H1 (cell line): ENCODE results near the gene PODN. TPM values are rescaled to one million over a fixed set of nuclear protein-coding genes. Genes with fewer than 3 reads are reported as not detected.

Experiments
- CTCF ChIA-PET: fragments of 300-600 bp; sonication (Branson Sonifier 250); formaldehyde crosslinking; loops from one replicate; lab custom pipeline; 2021; ENCODE audit not compliant: partially characterized antibody; lab: Charles Lee
- POLR2A ChIA-PET: fragments of 300-600 bp; sonication (Branson Sonifier 250); formaldehyde crosslinking; loops from one replicate; lab custom pipeline; 2021; ENCODE audit warnings: inconsistent platforms; ENCODE audit not compliant: partially characterized antibody; lab: Charles Lee
- DNase-seq, 2 experiments: peaks; one replicate each; pipeline versions ENCODE4 v3.0.0 to v3.0.0-alpha.2; 2010 to 2022; ENCODE audit warnings: low spot score in 2 of 2, low read depth in 1 of 2, mixed read lengths in 1 of 2
- FAIRE-seq: peaks from 2 replicates; lab custom pipeline; 2011; peaks lifted over from hg19 to GRCh38; lab: Jason Lieb, UNC
- H2AFZ ChIP-seq: 2 replicates; pipeline ENCODE4 v1.8.1; 2012; ENCODE audit warnings: low read length, inconsistent platforms
- H2AK5ac ChIP-seq: 2 replicates; pipeline ENCODE4 v1.6.1; 2013; ENCODE audit warnings: low read depth, low read length
- H2BK120ac ChIP-seq: replicated peaks from 2 replicates; pipeline ENCODE3; 2013; ENCODE audit warnings: low read depth, low read length, inconsistent platforms
- H2BK12ac ChIP-seq: 2 replicates; pipeline ENCODE4 v1.6.1; 2013; ENCODE audit warnings: low read depth, low read length
- H2BK15ac ChIP-seq: 2 replicates; pipeline ENCODE4 v1.6.1; 2013; ENCODE audit warnings: low read length
- H2BK20ac ChIP-seq: 2 replicates; pipeline ENCODE4 v1.6.1; 2013; ENCODE audit warnings: low read length
- H2BK5ac ChIP-seq: 2 replicates; pipeline ENCODE4 v1.6.1; 2013; ENCODE audit warnings: low read depth, low read length
- H3K14ac ChIP-seq: 2 replicates; pipeline ENCODE4 v1.6.1; 2013; ENCODE audit warnings: inconsistent platforms; ENCODE audit not compliant: insufficient read length
- H3K18ac ChIP-seq: 2 replicates; pipeline ENCODE4 v1.6.1; 2013; ENCODE audit warnings: low read length; ENCODE audit errors: extremely low read depth
- H3K23ac ChIP-seq: 2 replicates; pipeline ENCODE4 v1.6.1; 2013; ENCODE audit warnings: inconsistent platforms; ENCODE audit not compliant: insufficient read length
- H3K23me2 ChIP-seq: 2 replicates; pipeline ENCODE4 v1.6.1; 2013; ENCODE audit warnings: low read depth, low read length
- H3K27ac ChIP-seq: 2 replicates; pipeline ENCODE4 v1.6.1; 2011; ENCODE audit warnings: low read depth, low read length, inconsistent platforms
- H3K27me3 ChIP-seq, 4 experiments: replicated peaks in 1 of 4; 1 replicate in 1 of 4; 2 replicates in 3 of 4; pipeline versions ENCODE4 v1.6.1 to v1.8.1; 2011 to 2013; ENCODE audit warnings: low read length in 3 of 4, mild to moderate bottlenecking in 3 of 4, inconsistent platforms in 2 of 4, mixed read lengths in 2 of 4, moderate library complexity in 1 of 4; ENCODE audit not compliant: control insufficient read depth in 3 of 4, insufficient read depth in 3 of 4; ENCODE audit errors: extremely low read depth in 1 of 4
- H3K36me3 ChIP-seq, 4 experiments: 2 replicates each; pipeline versions ENCODE4 v1.6.1 to v1.8.1; 2011 to 2013; ENCODE audit warnings: mild to moderate bottlenecking in 4 of 4, low read length in 3 of 4, moderate library complexity in 2 of 4, control low read depth in 1 of 4, inconsistent platforms in 1 of 4; ENCODE audit not compliant: insufficient read depth in 4 of 4, control insufficient read depth in 2 of 4
- H3K4ac ChIP-seq: replicated peaks from 2 replicates; pipeline ENCODE3; 2013; ENCODE audit warnings: low read length, low read depth, mixed read lengths, inconsistent platforms; ENCODE audit not compliant: insufficient read length
- H3K4me1 ChIP-seq, 4 experiments: replicated peaks in 1 of 4; 1 replicate in 1 of 4; 2 replicates in 3 of 4; pipeline versions ENCODE4 v1.6.1 to v1.8.1; 2011 to 2013; ENCODE audit warnings: low read length in 3 of 4, inconsistent platforms in 2 of 4, mixed read lengths in 1 of 4; ENCODE audit not compliant: insufficient read depth in 4 of 4, control insufficient read depth in 3 of 4
- H3K4me2 ChIP-seq, 2 experiments: 2 replicates each; pipeline versions ENCODE4 v1.6.1 to v1.8.1; 2011 to 2013; ENCODE audit warnings: low read depth in 2 of 2, low read length in 2 of 2, control low read depth in 1 of 2, inconsistent platforms in 1 of 2, mild to moderate bottlenecking in 1 of 2; ENCODE audit not compliant: insufficient read depth in 1 of 2
- H3K4me3 ChIP-seq, 4 experiments: fragments of 200-600, 300-600 bp in 1 of 4; sonication (generic), shearing (Covaris generic), sonication (Bioruptor Twin) in 1 of 4; 2 replicates each; pipeline versions ENCODE4 v1.5.1 to v1.8.1; 2011 to 2016; ENCODE audit warnings: low read length in 4 of 4, low read depth in 3 of 4, control low read depth in 2 of 4, inconsistent platforms in 2 of 4, mild to moderate bottlenecking in 2 of 4, mixed read lengths in 1 of 4, moderate library complexity in 1 of 4; ENCODE audit not compliant: insufficient read depth in 2 of 4; ENCODE audit errors: extremely low read depth in 1 of 4
- H3K56ac ChIP-seq: replicated peaks from 2 replicates; pipeline ENCODE3; 2013; ENCODE audit warnings: low read depth, mild to moderate bottlenecking, mixed read lengths, low read length, inconsistent platforms; ENCODE audit not compliant: insufficient read length
- H3K79me1 ChIP-seq: 2 replicates; pipeline ENCODE4 v1.6.1; 2013; ENCODE audit warnings: low read depth, low read length, control low read depth
- H3K79me2 ChIP-seq, 2 experiments: 2 replicates each; pipeline versions ENCODE4 v1.6.1 to v1.8.1; 2012 to 2013; ENCODE audit warnings: low read length in 2 of 2, mild to moderate bottlenecking in 2 of 2, inconsistent platforms in 1 of 2; ENCODE audit not compliant: insufficient read depth in 2 of 2, control insufficient read depth in 1 of 2
- H3K9ac ChIP-seq, 4 experiments: replicated peaks in 1 of 4; 1 replicate in 1 of 4; 2 replicates in 3 of 4; pipeline versions ENCODE4 v1.6.1 to v1.8.1; 2011 to 2013; ENCODE audit warnings: low read depth in 3 of 4, low read length in 3 of 4, control low read depth in 2 of 4, mild to moderate bottlenecking in 2 of 4, moderate library complexity in 2 of 4, inconsistent platforms in 1 of 4; ENCODE audit errors: extremely low read depth in 1 of 4
- H3K9me3 ChIP-seq, 2 experiments: 2 replicates each; pipeline versions ENCODE4 v1.6.1 to v1.8.1; 2012 to 2013; ENCODE audit warnings: mild to moderate bottlenecking in 2 of 2, moderate library complexity in 2 of 2, control low read depth in 1 of 2, inconsistent platforms in 1 of 2, low read depth in 1 of 2, low read length in 1 of 2, mixed read lengths in 1 of 2; ENCODE audit not compliant: insufficient read depth in 2 of 2
- H4K20me1 ChIP-seq, 2 experiments: replicated peaks in 1 of 2; 2 replicates each; pipeline versions ENCODE3 to v1.8.1; 2011 to 2013; ENCODE audit warnings: inconsistent platforms in 2 of 2, low read length in 2 of 2, mild to moderate bottlenecking in 1 of 2; ENCODE audit not compliant: insufficient read depth in 2 of 2, control insufficient read depth in 1 of 2
- H4K5ac ChIP-seq: 2 replicates; pipeline ENCODE4 v1.6.1; 2013; ENCODE audit warnings: low read length, low read depth, mixed read lengths, inconsistent platforms; ENCODE audit not compliant: insufficient read length
- H4K8ac ChIP-seq: 2 replicates; pipeline ENCODE4 v1.8.0; 2013; ENCODE audit warnings: mild to moderate bottlenecking, moderate library complexity, low read length, inconsistent platforms; ENCODE audit not compliant: insufficient read depth; ENCODE audit errors: extremely low read depth
- H4K91ac ChIP-seq: replicated peaks from 2 replicates; pipeline ENCODE3; 2013; ENCODE audit warnings: low read length, mixed read lengths, inconsistent platforms; ENCODE audit not compliant: insufficient read length
- SIX5 ChIP-seq: IDR thresholded peaks from 2 replicates; pipeline ENCODE4 v1.6.1; 2011; ENCODE audit warnings: mild to moderate bottlenecking, low read depth, low read length
- WGBS, 2 experiments: shearing (Covaris generic) in 1 of 2; methylation state at CpG; one replicate each; pipeline versions ENCODE4 v1.1.6 to v1.1.7; 2013 to 2015; ENCODE audit warnings: low lambda C conversion rate in 2 of 2, mixed read lengths in 2 of 2, inconsistent platforms in 1 of 2, low coverage in 1 of 2, missing lambda C conversion rate in 1 of 2; ENCODE audit not compliant: insufficient replicate concordance in 2 of 2, insufficient coverage in 1 of 2, insufficient read length in 1 of 2; ENCODE audit errors: extremely low coverage in 1 of 2, missing lambda C conversion rate in 1 of 2; 5-methylcytosine and 5-hydroxymethylcytosine counted together
- polyA plus RNA-seq, 7 experiments: library from polyadenylated mRNA; depleted of rRNA in 3 of 7; stranded (reverse) in 5 of 7; unstranded in 2 of 7; fragments of >200 nt in 5 of 7; fragments of 200-250 nt in 2 of 7; gene quantifications; 1 replicate in 5 of 7; 2 replicates in 1 of 7; 4 replicates in 1 of 7; pipeline versions ENCODE4 v1.2.1 to v1.2.3, GENCODE V29; 2011 to 2013; ENCODE audit warnings: missing spikeins in 2 of 7, mixed read lengths in 2 of 7
- total RNA-seq: library from RNA; stranded (reverse); fragmentation: NEBNext Ultra II Directional; extraction: Animal tissue kit (Norgen Biotek cat#: 25700); gene quantifications from 2 replicates; pipeline ENCODE4 v1.2.1, GENCODE V29; 2021

The PODN gene
- total and polyA plus RNA-seq, 2 of the 8 experiments (the other 6 are each of a cell fraction or from before 2014, with no cell fraction given) = 0.11 to 0.17 TPM

- Histone ChIP-seq H3K23me2 (0 out of 2 replicates have a peak, but pooled peaks cover 3% of the 10 kb centered on the region), H3K27me3 (no peaks in the 10 kb centered on the region; a peak in 2 of 7 replicates), H3K4me1 (peaks cover 0 to 26% (median 8%) of the 10 kb centered on the region in 4 experiments; a peak in 6 of 7 replicates), H3K4me2 (no peak overlapping the region), H2BK20ac (no peak overlapping the region), H3K23ac (no peak overlapping the region), H2BK5ac (peak overlapping the region; percentile 20; the same call in 1 of the 2 replicates), H4K5ac (no peak overlapping the region), H2BK12ac (peak overlapping the region; percentile 86; the same call in 1 of the 2 replicates), H2BK120ac (no peak overlapping the region), H3K56ac (no peak overlapping the region), H3K9me3 (no peaks in the 10 kb centered on the region), H3K79me2 (no peaks in the 10 kb centered on the region), H3K4me3 (no peak overlapping the region), H3K27ac (no peak overlapping the region), H2AK5ac (no peak overlapping the region), H4K20me1 (no peaks in the 10 kb centered on the region), H3K36me3 (no peaks in the 10 kb centered on the region), H2BK15ac (peak overlapping the region; percentile 95; the same call in 1 of the 2 replicates), H3K14ac (no peak overlapping the region), H4K8ac (no peak overlapping the region), H3K18ac (peak overlapping the region; percentile 10; the same call in 1 of the 2 replicates), H3K9ac (no peak overlapping the region), H3K4ac (no peak overlapping the region), H4K91ac (peak overlapping the region; percentile 30), H2AFZ (no peak overlapping the region), H3K79me1 (no peaks in the 10 kb centered on the region)
- ChIA-PET POLR2A (interaction anchor here (0.5 to 1.3 kb wide), 3 partner anchors 9 to 120 kb away, joined by 3 to 4 read pairs (median 4); no protein-coding TSS in a partner anchor), CTCF (interaction anchor here (0.7 to 2.5 kb wide), 11 partner anchors 9 to 60 kb away, joined by 3 to 13 read pairs (median 3); no protein-coding TSS in a partner anchor)
- FAIRE-seq (no peak), DNase-seq (no peak)
- WGBS, 2 experiments = 70% methylated on average over 10 of the region's 18 CpGs; no CpG with 5 or more reads in 1 of the 2 experiments
- no peak for TF ChIP-seq SIX5
These were observed 59.5 kb downstream of the PODN start for GRCh38 chr1:53121319-53122172.
